ENCODE results near the gene CEP70. TPM values are rescaled to one million over a fixed set of nuclear protein-coding genes. Genes with fewer than 3 reads are reported as not detected.
"Not testable (repeated sequence)": the region's sequence is repeated elsewhere in the genome, so short reads cannot be mapped to it uniquely, and the experiment has no call there.

CEP70 gene
- polyA plus RNA-seq, 1 donor from 2014 or later = 6.1 TPM

- H3K9me3 Mint-ChIP-seq = no peaks in the 10 kb centered on the region
- peaks cover 12% of the 10 kb centered on the region for H3K36me3 Mint-ChIP-seq
- no peaks in the 10 kb centered on the region for H3K4me1 Mint-ChIP-seq
- H3K27me3 Mint-ChIP-seq = no peaks in the 10 kb centered on the region
- H3K4me3 Mint-ChIP-seq = no peak overlapping the region
- H3K27ac Mint-ChIP-seq = no peak overlapping the region
Measured at GRCh38 chr3:138509586-138509985, 84.5 kb downstream of the CEP70 start.

- H3K4me1 Mint-ChIP-seq = no peaks in the 10 kb centered on the region
- H3K4me3 Mint-ChIP-seq = no peak overlapping the region
- no peaks in the 10 kb centered on the region for H3K27me3 Mint-ChIP-seq
- H3K9me3 Mint-ChIP-seq = no peaks in the 10 kb centered on the region
- H3K27ac Mint-ChIP-seq = no peak overlapping the region
- peaks cover 16% of the 10 kb centered on the region for H3K36me3 Mint-ChIP-seq
Measured at GRCh38 chr3:138507524-138507923, 86.5 kb downstream of the CEP70 start.

- H3K9me3 Mint-ChIP-seq = peaks cover 0 to 1% (median 0%) of the 10 kb centered on the region in 3 donors
- H3K27ac Mint-ChIP-seq = no peak overlapping the region
- no peaks in the 10 kb centered on the region for H3K27me3 Mint-ChIP-seq
- H3K36me3 Mint-ChIP-seq = peaks cover 3% of the 10 kb centered on the region
- no peaks in the 10 kb centered on the region for H3K4me1 Mint-ChIP-seq
- no peak overlapping the region for H3K4me3 Mint-ChIP-seq
Measured at GRCh38 chr3:138498991-138499390, 95.1 kb downstream of the CEP70 start.

- no peaks in the 10 kb centered on the region for H3K4me1 Mint-ChIP-seq
- no peak overlapping the region for H3K27ac Mint-ChIP-seq
- H3K36me3 Mint-ChIP-seq = peaks cover 3% of the 10 kb centered on the region
- H3K27me3 Mint-ChIP-seq = no peaks in the 10 kb centered on the region
- H3K4me3 Mint-ChIP-seq = no peak overlapping the region
- peaks cover 0 to 1% (median 0%) of the 10 kb centered on the region in 3 donors for H3K9me3 Mint-ChIP-seq
Measured at GRCh38 chr3:138497851-138498250, 96.2 kb downstream of the CEP70 start.

- peaks cover 3% of the 10 kb centered on the region for H3K36me3 Mint-ChIP-seq
- H3K4me1 Mint-ChIP-seq = no peaks in the 10 kb centered on the region
- H3K27ac Mint-ChIP-seq = no peak overlapping the region
Measured at GRCh38 chr3:138497021-138497420, 97.0 kb downstream of the CEP70 start.

GRCh38 chr3:138496436-138496835, 97.6 kb downstream of the CEP70 start:
- Mint-ChIP-seq H3K27me3 (no peaks in the 10 kb centered on the region), H3K4me3 (no peak overlapping the region), H3K4me1 (no peaks in the 10 kb centered on the region), H3K27ac (no peak overlapping the region), H3K36me3 (peaks cover 4% of the 10 kb centered on the region), H3K9me3 (peaks cover 0 to 1% (median 0%) of the 10 kb centered on the region in 3 donors)

More at GRCh38 chr3:138497021-138497420, 97.0 kb downstream of the CEP70 start:
- Mint-ChIP-seq H3K27me3 (no peaks in the 10 kb centered on the region), H3K4me3 (no peak overlapping the region), H3K9me3 (peaks cover 0 to 1% (median 0%) of the 10 kb centered on the region in 3 donors)

- not testable (repeated sequence) for H3K27ac Mint-ChIP-seq, H3K4me3 Mint-ChIP-seq, H3K9me3 Mint-ChIP-seq, H3K27me3 Mint-ChIP-seq, H3K36me3 Mint-ChIP-seq, H3K4me1 Mint-ChIP-seq
Measured at GRCh38 chr3:138495638-138496037, 98.4 kb downstream of the CEP70 start.

- H3K9me3 Mint-ChIP-seq = peaks cover 0 to 11% (median 2%) of the 10 kb centered on the region in 3 donors
- H3K27ac Mint-ChIP-seq = no peak overlapping the region
Measured at GRCh38 chr3:138494607-138494929, 99.5 kb downstream of the CEP70 start.

GRCh38 chr3:138493804-138494606, 100.1 kb downstream of the CEP70 start:
- H3K27me3 Mint-ChIP-seq = no peaks in the 10 kb centered on the region
- no peak overlapping the region for H3K4me3 Mint-ChIP-seq
- no peaks in the 10 kb centered on the region for H3K4me1 Mint-ChIP-seq
- peaks cover 4% of the 10 kb centered on the region for H3K36me3 Mint-ChIP-seq
- no peak overlapping the region for H3K27ac Mint-ChIP-seq
- peaks cover 2 to 15% (median 4%) of the 10 kb centered on the region in 3 donors for H3K9me3 Mint-ChIP-seq

More at GRCh38 chr3:138494607-138494929, 99.5 kb downstream of the CEP70 start:
- H3K27me3 Mint-ChIP-seq = no peaks in the 10 kb centered on the region
- no peaks in the 10 kb centered on the region for H3K4me1 Mint-ChIP-seq
- H3K36me3 Mint-ChIP-seq = peaks cover 4% of the 10 kb centered on the region
- no peak overlapping the region for H3K4me3 Mint-ChIP-seq

- Mint-ChIP-seq H3K27ac (no peak overlapping the region), H3K4me1 (no peaks in the 10 kb centered on the region), H3K27me3 (no peaks in the 10 kb centered on the region), H3K4me3 (no peak overlapping the region), H3K36me3 (peaks cover 4% of the 10 kb centered on the region), H3K9me3 (peaks cover 5 to 19% (median 9%) of the 10 kb centered on the region in 3 donors)
Measured at GRCh38 chr3:138492980-138493675, 100.9 kb downstream of the CEP70 start.

GRCh38 chr3:138491971-138492370, 102.1 kb downstream of the CEP70 start:
- Mint-ChIP-seq H3K4me1 (no peaks in the 10 kb centered on the region), H3K9me3 (peaks cover 9 to 27% (median 19%) of the 10 kb centered on the region in 3 donors), H3K27me3 (no peaks in the 10 kb centered on the region)

GRCh38 chr3:138486580-138486979, 107.5 kb downstream of the CEP70 start:
- H3K9me3 Mint-ChIP-seq = peaks cover 15 to 42% (median 26%) of the 10 kb centered on the region in 3 donors
- not testable (repeated sequence) for H3K27me3 Mint-ChIP-seq, H3K36me3 Mint-ChIP-seq, H3K4me3 Mint-ChIP-seq, H3K27ac Mint-ChIP-seq, H3K4me1 Mint-ChIP-seq

More at GRCh38 chr3:138491971-138492370, 102.1 kb downstream of the CEP70 start:
- H3K4me3 Mint-ChIP-seq = no peak overlapping the region
- peaks cover 4% of the 10 kb centered on the region for H3K36me3 Mint-ChIP-seq
- no peak overlapping the region for H3K27ac Mint-ChIP-seq

GRCh38 chr3:138484672-138485071, 109.4 kb downstream of the CEP70 start:
- H3K4me1 Mint-ChIP-seq, H3K36me3 Mint-ChIP-seq, H3K27me3 Mint-ChIP-seq, H3K4me3 Mint-ChIP-seq, H3K27ac Mint-ChIP-seq: not testable (repeated sequence)
- H3K9me3 Mint-ChIP-seq = peaks cover 15 to 31% (median 25%) of the 10 kb centered on the region in 3 donors

- H3K4me3 Mint-ChIP-seq = no peak overlapping the region
- H3K4me1 Mint-ChIP-seq = no peaks in the 10 kb centered on the region
- H3K27me3 Mint-ChIP-seq = peaks cover 5% of the 10 kb centered on the region
- H3K9me3 Mint-ChIP-seq = peaks cover 0 to 3% (median 0%) of the 10 kb centered on the region in 3 donors
- H3K36me3 Mint-ChIP-seq = no peaks in the 10 kb centered on the region
- H3K27ac Mint-ChIP-seq = no peak overlapping the region
Measured at GRCh38 chr3:138479438-138479863, 114.6 kb downstream of the CEP70 start.

GRCh38 chr3:138477801-138478200, 116.3 kb downstream of the CEP70 start:
- H3K27ac Mint-ChIP-seq = no peak overlapping the region
- no peak overlapping the region for H3K4me3 Mint-ChIP-seq
- no peaks in the 10 kb centered on the region for H3K4me1 Mint-ChIP-seq
- H3K36me3 Mint-ChIP-seq = no peaks in the 10 kb centered on the region
- no peaks in the 10 kb centered on the region for H3K9me3 Mint-ChIP-seq
- peaks cover 5% of the 10 kb centered on the region for H3K27me3 Mint-ChIP-seq
